H4 (cell line): ENCODE results near the gene TNFRSF14. TPM values are rescaled to one million over a fixed set of nuclear protein-coding genes. Genes with fewer than 3 reads are reported as not detected.
"Not testable (repeated sequence)": the region's sequence is repeated elsewhere in the genome, so short reads cannot be mapped to it uniquely, and the experiment has no call there.

Experiments used
- DNase-seq: peaks from one replicate; pipeline ENCODE4 v3.0.0-alpha.2; 2015; ENCODE audit warnings: low spot score
- total RNA-seq: library from RNA; depleted of rRNA; stranded (reverse); fragments of >200 nt; shearing (Covaris generic); gene quantifications from 2 replicates; pipeline ENCODE4 v1.2.3, GENCODE V29; 2014

TNFRSF14 gene
- total RNA-seq, 1 experiment from 2014 or later = 9.1 TPM

- DNase-seq = no peak
Measured at GRCh38 chr1:2567083-2567679, 11.0 kb downstream of the TNFRSF14 start.

GRCh38 chr1:2568187-2568816 lies 12.1 kb downstream of the TNFRSF14 start:
- not testable (repeated sequence) for DNase-seq

GRCh38 chr1:2569060-2569459 lies 12.9 kb downstream of the TNFRSF14 start:
- no peak for DNase-seq

- not testable (repeated sequence) for DNase-seq
Measured at GRCh38 chr1:2569703-2570102, 13.5 kb downstream of the TNFRSF14 start.

- no peak for DNase-seq
Measured at GRCh38 chr1:2570332-2570731, 14.2 kb downstream of the TNFRSF14 start.

- DNase-seq = no peak
Measured at GRCh38 chr1:2571348-2571747, 15.2 kb downstream of the TNFRSF14 start.

- DNase-seq = no peak
Measured at GRCh38 chr1:2573250-2573920, 17.2 kb downstream of the TNFRSF14 start.

GRCh38 chr1:2574350-2574749 lies 18.2 kb downstream of the TNFRSF14 start:
- DNase-seq = no peak

- DNase-seq = no peak
Measured at GRCh38 chr1:2575801-2576663, 19.9 kb downstream of the TNFRSF14 start.

GRCh38 chr1:2577565-2578075 lies 21.4 kb downstream of the TNFRSF14 start:
- DNase-seq = not testable (repeated sequence)

- no peak for DNase-seq
Measured at GRCh38 chr1:2578758-2579118, 22.6 kb downstream of the TNFRSF14 start.

- DNase-seq = no peak
Measured at GRCh38 chr1:2580691-2581090, 24.5 kb downstream of the TNFRSF14 start.

GRCh38 chr1:2582391-2582790 lies 26.2 kb downstream of the TNFRSF14 start:
- DNase-seq = no peak

- no peak for DNase-seq
Measured at GRCh38 chr1:2583331-2583791, 27.2 kb downstream of the TNFRSF14 start.

- DNase-seq = no peak
Measured at GRCh38 chr1:2583871-2584351, 27.7 kb downstream of the TNFRSF14 start.

- no peak for DNase-seq
Measured at GRCh38 chr1:2584686-2585317, 28.6 kb downstream of the TNFRSF14 start.

GRCh38 chr1:2585318-2586092 lies 29.3 kb downstream of the TNFRSF14 start:
- peak; percentile 56 for DNase-seq

GRCh38 chr1:2586154-2587070 lies 30.2 kb downstream of the TNFRSF14 start, which contains the start of gene PRXL2B:
Gene PRXL2B (plus strand): TSS chr1:2586777. CDS start chr1:2586886, 109 bp downstream.
- peak; percentile 98 for DNase-seq
